Endothelial cell of umbilical vein (primary cell): Measurements from ENCODE around the gene FAM200C. TPM values are rescaled to one million over a fixed set of nuclear protein-coding genes. Genes with fewer than 3 reads are reported as not detected.

Experiments
- BruUV-seq: library from RNA; stranded (reverse); fragments of 400-500 nt; replicated peaks from 2 replicates; lab custom pipeline; 2021; lab: Mats Ljungman, UMichigan
- CTCF ChIA-PET: fragments of 300-600, 350-600 bp; sonication (Branson Sonifier 250); formaldehyde crosslinking; loops from one replicate; lab custom pipeline; 2021; ENCODE audit warnings: antibody characterized with exemption, inconsistent platforms; lab: Charles Lee
- POLR2A ChIA-PET: fragments of 300-600, 350-600 bp; sonication (Branson Sonifier 250); formaldehyde crosslinking; loops from one replicate; lab custom pipeline; 2021; ENCODE audit warnings: antibody characterized with exemption, inconsistent platforms; lab: Charles Lee
- DNase-seq: peaks from one replicate; pipeline ENCODE4 v3.0.0-alpha.2; 2011; ENCODE audit warnings: low read depth, low spot score
- FAIRE-seq: peaks from 2 replicates; lab custom pipeline; 2011; peaks lifted over from hg19 to GRCh38; lab: Jason Lieb, UNC
- H2AFZ ChIP-seq: 2 replicates; pipeline ENCODE4 v1.6.0; 2012; ENCODE audit warnings: low read depth, low read length, control low read depth, inconsistent platforms
- H3K27ac ChIP-seq: 2 replicates; pipeline ENCODE4 v1.5.1; 2011; ENCODE audit warnings: low read depth, mild to moderate bottlenecking, control low read depth, low read length, moderate library complexity; ENCODE audit not compliant: insufficient read depth
- H3K27me3 ChIP-seq, 2 experiments: 2 replicates each; pipeline versions ENCODE4 v1.6.0 to v1.6.1; 2011; ENCODE audit warnings: low read length in 2 of 2, mixed read lengths in 1 of 2; ENCODE audit not compliant: control insufficient read depth in 2 of 2, insufficient read depth in 2 of 2
- H3K36me3 ChIP-seq, 2 experiments: 2 replicates in 1 of 2; 3 replicates in 1 of 2; pipeline ENCODE4 v1.5.1; 2011; ENCODE audit warnings: low read length in 2 of 2, mild to moderate bottlenecking in 1 of 2, moderate library complexity in 1 of 2; ENCODE audit not compliant: control insufficient read depth in 2 of 2, insufficient read depth in 2 of 2; ENCODE audit errors: extremely low read depth in 1 of 2
- H3K4me1 ChIP-seq: 3 replicates; pipeline ENCODE4 v1.5.1; 2011; ENCODE audit warnings: mild to moderate bottlenecking, low read length; ENCODE audit not compliant: control insufficient read depth, insufficient read depth; ENCODE audit errors: extremely low read depth
- H3K4me2 ChIP-seq: 2 replicates; pipeline ENCODE4 v1.6.1; 2011; ENCODE audit warnings: low read length, control low read depth, mixed read lengths; ENCODE audit not compliant: insufficient read depth
- H3K4me3 ChIP-seq, 3 experiments: fragments of 200-600 bp in 1 of 3; sonication (generic), shearing (Covaris generic) in 1 of 3; replicated peaks in 1 of 3; 2 replicates each; pipeline ENCODE4 v1.5.1; 2011 to 2016; ENCODE audit warnings: control low read depth in 3 of 3, low read length in 3 of 3, mild to moderate bottlenecking in 2 of 3, inconsistent platforms in 1 of 3, low read depth in 1 of 3, moderate library complexity in 1 of 3; ENCODE audit not compliant: insufficient read depth in 1 of 3
- H3K79me2 ChIP-seq: 2 replicates; pipeline ENCODE4 v1.6.0; 2012; ENCODE audit warnings: low read length, inconsistent platforms; ENCODE audit not compliant: control insufficient read depth, insufficient read depth
- H3K9ac ChIP-seq: replicated peaks from 2 replicates; pipeline ENCODE3; 2011; ENCODE audit warnings: low read length, control low read depth; ENCODE audit not compliant: insufficient read depth; ENCODE audit errors: extremely low read depth
- H3K9me1 ChIP-seq: replicated peaks from 3 replicates; pipeline ENCODE4 v1.6.0; 2011; ENCODE audit warnings: mild to moderate bottlenecking, low read length; ENCODE audit not compliant: control insufficient read depth, insufficient read depth; ENCODE audit errors: extremely low read depth
- H3K9me3 ChIP-seq: replicated peaks from 2 replicates; pipeline ENCODE4 v1.5.1; 2012; ENCODE audit warnings: low read length, inconsistent platforms; ENCODE audit not compliant: control insufficient read depth, insufficient read depth
- H4K20me1 ChIP-seq: replicated peaks from 2 replicates; pipeline ENCODE3; 2011; ENCODE audit warnings: mild to moderate bottlenecking, low read length; ENCODE audit not compliant: control insufficient read depth, insufficient read depth; ENCODE audit errors: extremely low read depth
- CTCF ChIP-seq, 2 donors: IDR thresholded peaks; 1 replicate in 1 of 2; 2 replicates in 1 of 2; pipeline ENCODE4 v1.5.1; 2011; ENCODE audit warnings: low read length in 2 of 2, mild to moderate bottlenecking in 2 of 2, moderate library complexity in 2 of 2, control low read depth in 1 of 2, inconsistent platforms in 1 of 2, low read depth in 1 of 2; ENCODE audit not compliant: insufficient read depth in 1 of 2; ENCODE audit errors: extremely low read depth in 1 of 2
- EZH2 ChIP-seq: IDR thresholded peaks from 2 replicates; pipeline ENCODE4 v1.6.1; 2012; ENCODE audit warnings: borderline replicate concordance, low read depth, mild to moderate bottlenecking, moderate library complexity, low read length, inconsistent platforms; ENCODE audit not compliant: severe bottlenecking
- FOS ChIP-seq: IDR thresholded peaks from 2 replicates; pipeline ENCODE4 v1.6.1; 2011; ENCODE audit warnings: mild to moderate bottlenecking, low read length, moderate library complexity, borderline replicate concordance; ENCODE audit not compliant: insufficient read depth
- GATA2 ChIP-seq: IDR thresholded peaks from 2 replicates; pipeline ENCODE4 v1.7.0; 2011; ENCODE audit warnings: low read depth, mild to moderate bottlenecking, moderate library complexity, mixed read lengths, low read length; ENCODE audit not compliant: insufficient read length, insufficient read depth
- JUN ChIP-seq: IDR thresholded peaks from 2 replicates; pipeline ENCODE4 v1.6.1; 2011; ENCODE audit warnings: borderline replicate concordance, low read depth; ENCODE audit not compliant: insufficient read length, insufficient read depth
- MAX ChIP-seq: IDR thresholded peaks from 2 replicates; pipeline ENCODE4 v1.6.1; 2011; ENCODE audit not compliant: insufficient read depth, insufficient read length
- MYC ChIP-seq: IDR thresholded peaks from one replicate; pipeline ENCODE4 v1.6.1; 2011; ENCODE audit warnings: mild to moderate bottlenecking, low read depth, low read length
- POLR2A ChIP-seq: IDR thresholded peaks from 2 replicates; pipeline ENCODE4 v1.6.1; 2012; ENCODE audit warnings: low read depth, mild to moderate bottlenecking, control low read depth, low read length
- POLR2AphosphoS5 ChIP-seq: IDR thresholded peaks from 2 replicates; pipeline ENCODE4 v1.6.1; 2012; ENCODE audit warnings: low read depth, mild to moderate bottlenecking, control low read depth, low read length, moderate library complexity; ENCODE audit not compliant: insufficient read depth
- dilution Hi-C: fragments of 300-500 bp; cut with MboI; formaldehyde crosslinking; loops from one replicate; pipeline ENCODE4 v1.15.0; 2019; ENCODE audit warnings: low sequenced_read_pairs; ENCODE audit not compliant: extremely low pct_ligation_motif_present
- intact Hi-C: fragments of 100-400 bp; cut with micrococcal nuclease; formaldehyde crosslinking; loops from one replicate; pipeline ENCODE4 v1.10.0; 2022
- polyA plus RNA-seq, 4 experiments: library from polyadenylated mRNA; depleted of rRNA in 3 of 4; stranded (reverse) in 3 of 4; unstranded in 1 of 4; fragments of >200 nt; gene quantifications; 2 replicates each; pipeline versions ENCODE4 v1.2.1 to v1.2.3, GENCODE V29; 2011 to 2012; ENCODE audit warnings: missing spikeins in 1 of 4
- total RNA-seq: library from RNA; stranded (reverse); gene quantifications from 2 replicates; pipeline ENCODE4 v1.2.3, GENCODE V29; 2021

FAM200C gene
- total and polyA plus RNA-seq, 2 donors (not counting 3 experiments of a cell fraction or from before 2014, with no cell fraction given): 0.76 to 2.7 TPM

GRCh38 chr5:160377651-160378050 lies 22.2 kb downstream of the FAM200C start:
- no peaks in the 10 kb centered on the region for H3K9me3 ChIP-seq
- dilution Hi-C loops (no loop called here), intact Hi-C loops (no loop called here)
- no peaks in the 10 kb centered on the region for H3K79me2 ChIP-seq
- peaks cover 47 to 51% of the 10 kb centered on the region in 2 experiments for H3K27me3 ChIP-seq
- no peaks in the 10 kb centered on the region for H3K4me1 ChIP-seq
- H4K20me1 ChIP-seq: no peaks in the 10 kb centered on the region
- no peaks in the 10 kb centered on the region for H3K9me1 ChIP-seq
- H3K4me2 ChIP-seq: no peak overlapping the region
- BruUV-seq: no TSS peak
- no peak for DNase-seq
- H3K27ac ChIP-seq: no peak overlapping the region
- POLR2A ChIA-PET: no interaction called here
- no peak overlapping the region for H3K4me3 ChIP-seq
- no peak for TF ChIP-seq MAX
- no peak for TF ChIP-seq JUN
- no peak for TF ChIP-seq FOS
- TF ChIP-seq POLR2AphosphoS5: no peak
- no peak for TF ChIP-seq GATA2
- no peak for TF ChIP-seq MYC
- no peak for TF ChIP-seq POLR2A
- no peak for TF ChIP-seq EZH2
- no peak for TF ChIP-seq CTCF (IDR thresholded peaks at IDR 0.05; ENCODE audit: extremely low read depth in 1 of 2, insufficient read depth in 1 of 2, low read depth in 1 of 2, low read length in 2 of 2)
- no peaks in the 10 kb centered on the region for H3K36me3 ChIP-seq
- H2AFZ ChIP-seq: no peak overlapping the region
- no peak for FAIRE-seq
- CTCF ChIA-PET: interaction anchor here (1.0 to 4.8 kb wide), 2 partner anchors 14 to 356 kb away, joined by 4 to 46 read pairs; no protein-coding TSS in a partner anchor
- H3K9ac ChIP-seq: no peak overlapping the region
